M059J (cell line): ENCODE data around the gene OR10G3. TPM values are rescaled to one million over a fixed set of nuclear protein-coding genes. Genes with fewer than 3 reads are reported as not detected.
A peak's percentile ranks its signal among the peaks of the same experiment; 100 is the strongest.
"Not testable (repeated sequence)": the region's sequence is repeated elsewhere in the genome, so short reads cannot be mapped to it uniquely, and the experiment has no call there.

Experiments used
- DNase-seq: peaks from one replicate; pipeline ENCODE4 v3.0.0-alpha.2; 2012; ENCODE audit warnings: low read depth
- total RNA-seq: library from RNA; depleted of rRNA; stranded (reverse); fragments of >200 nt; shearing (Covaris generic); gene quantifications from 2 replicates; pipeline ENCODE4 v1.2.3, GENCODE V29; 2014; rRNA removed

The OR10G3 gene, protein sequence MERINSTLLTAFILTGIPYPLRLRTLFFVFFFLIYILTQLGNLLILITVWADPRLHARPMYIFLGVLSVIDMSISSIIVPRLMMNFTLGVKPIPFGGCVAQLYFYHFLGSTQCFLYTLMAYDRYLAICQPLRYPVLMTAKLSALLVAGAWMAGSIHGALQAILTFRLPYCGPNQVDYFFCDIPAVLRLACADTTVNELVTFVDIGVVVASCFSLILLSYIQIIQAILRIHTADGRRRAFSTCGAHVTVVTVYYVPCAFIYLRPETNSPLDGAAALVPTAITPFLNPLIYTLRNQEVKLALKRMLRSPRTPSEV
- not detected in 2 replicates for total RNA-seq

DNA sequence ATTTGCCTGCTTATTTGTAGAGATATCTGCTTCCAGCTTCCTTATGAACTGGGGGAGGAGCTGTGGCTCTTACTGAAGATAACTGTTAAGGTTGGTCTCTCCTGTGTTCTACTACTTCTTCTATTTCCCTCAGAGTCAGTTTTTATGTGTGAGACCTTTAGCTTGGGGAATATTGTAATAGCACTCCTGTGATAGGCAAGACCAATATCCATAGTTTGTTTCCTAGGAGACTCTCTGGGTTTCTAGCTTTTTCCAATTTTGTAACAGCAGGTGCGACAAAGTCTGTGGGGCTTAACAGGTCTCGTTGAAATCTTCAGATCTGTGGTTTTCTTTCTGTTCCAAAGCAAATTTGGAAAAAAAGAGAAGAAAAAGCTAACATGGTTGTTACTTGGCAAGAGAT is at the start of gene OR10G3:
Gene OR10G3 (minus strand): TSS at position 101 of the 400 bp plus-strand sequence. CDS start 9,332 bp downstream, outside the sequence.
- DNase-seq, result no peak

DNA sequence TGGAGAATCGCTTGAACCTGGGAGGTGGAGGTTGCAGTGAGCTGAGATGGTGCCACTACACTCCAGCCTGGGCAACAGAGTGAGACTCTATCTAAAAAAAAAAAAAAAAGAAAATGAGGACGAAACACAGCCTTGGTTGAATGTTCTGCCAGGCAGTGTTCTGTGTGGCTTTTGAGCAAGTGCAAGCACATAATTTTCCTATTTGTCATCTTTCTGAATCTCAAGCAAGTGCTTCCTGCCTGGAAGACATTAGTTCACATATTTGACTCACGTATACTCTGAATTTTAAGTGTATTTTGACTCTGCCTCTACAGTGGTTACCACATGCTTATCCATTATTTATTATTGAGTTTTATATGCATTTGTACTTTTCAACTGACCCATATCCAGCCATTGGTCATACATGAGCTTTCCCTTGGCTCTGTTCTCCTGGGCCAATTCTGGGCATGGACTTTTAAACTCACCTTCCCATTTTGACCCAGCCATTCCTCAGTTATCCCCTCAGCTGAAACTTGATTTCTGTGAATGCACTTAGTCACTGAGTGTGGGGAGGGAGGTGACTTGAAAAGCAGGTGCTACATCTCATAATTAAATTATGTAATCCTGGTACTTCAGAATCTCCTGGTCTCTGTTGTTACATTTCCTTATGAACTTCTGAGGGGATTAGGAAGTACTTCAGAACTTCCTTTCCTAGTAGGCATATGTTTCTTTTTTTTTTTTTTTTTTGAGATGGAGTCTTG is 46.8 kb upstream of the OR10G3 start:
- peak; percentile 3 for DNase-seq

DNA sequence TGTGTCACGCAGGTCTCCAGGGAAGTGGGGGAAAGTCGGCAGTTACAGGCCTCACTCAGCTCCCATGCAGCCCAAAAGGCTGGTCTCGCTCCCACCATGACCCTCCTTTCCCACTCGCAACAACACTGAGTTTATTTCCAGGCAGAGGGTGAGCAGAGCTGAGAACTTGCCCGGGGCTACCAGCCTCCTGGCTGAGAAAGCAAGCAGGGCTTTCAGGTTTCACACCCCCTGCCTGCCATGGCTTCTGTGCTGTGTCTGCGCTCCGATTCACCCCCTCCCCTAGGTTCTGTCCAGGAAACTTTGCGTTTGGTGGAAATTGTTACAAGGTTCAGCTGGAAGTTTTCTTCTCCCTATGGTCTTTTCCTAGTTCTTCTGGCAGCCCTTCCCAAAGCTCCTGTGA is 37.7 kb upstream of the OR10G3 start:
- DNase-seq, result no peak

DNA sequence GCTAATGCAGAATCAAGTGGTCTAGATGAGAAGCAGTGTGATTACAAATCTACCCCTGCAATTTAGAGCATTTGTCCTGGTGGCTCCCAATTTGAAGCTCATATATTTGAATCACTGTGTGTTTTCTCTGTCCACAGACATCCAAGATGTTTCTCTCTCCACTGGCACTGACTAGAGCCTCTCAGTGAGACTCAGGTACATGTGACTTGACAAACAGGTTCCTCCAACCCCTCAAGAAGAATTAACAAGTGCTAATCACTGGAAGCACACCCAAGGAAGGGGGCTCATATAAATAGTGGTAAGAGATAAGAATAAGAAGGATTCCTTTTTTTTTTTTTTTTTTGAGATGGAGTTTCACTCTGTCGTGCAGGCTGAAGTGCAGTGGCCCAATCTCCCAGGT is 34.4 kb upstream of the OR10G3 start:
- DNase-seq, result no peak

DNA sequence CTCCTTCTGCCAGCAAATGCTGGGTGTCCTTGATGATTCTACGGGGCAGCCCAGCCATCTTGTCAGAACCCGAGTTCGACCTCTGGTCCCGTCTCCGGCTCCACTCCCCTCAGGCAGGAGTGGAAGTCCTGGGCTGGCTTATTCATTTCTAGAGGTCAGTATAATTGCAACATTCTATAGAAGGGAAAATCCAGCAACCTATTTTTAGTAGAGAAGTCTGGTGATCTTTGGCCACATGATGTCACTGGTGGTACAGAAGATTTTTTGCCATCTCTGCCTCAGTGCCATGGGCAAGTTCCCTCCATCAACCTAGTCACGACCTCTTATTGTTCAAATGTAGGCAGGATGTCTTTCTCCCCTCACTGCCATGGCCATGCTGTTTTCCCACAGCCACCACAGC is 32.4 kb upstream of the OR10G3 start:
- DNase-seq, result no peak

DNA sequence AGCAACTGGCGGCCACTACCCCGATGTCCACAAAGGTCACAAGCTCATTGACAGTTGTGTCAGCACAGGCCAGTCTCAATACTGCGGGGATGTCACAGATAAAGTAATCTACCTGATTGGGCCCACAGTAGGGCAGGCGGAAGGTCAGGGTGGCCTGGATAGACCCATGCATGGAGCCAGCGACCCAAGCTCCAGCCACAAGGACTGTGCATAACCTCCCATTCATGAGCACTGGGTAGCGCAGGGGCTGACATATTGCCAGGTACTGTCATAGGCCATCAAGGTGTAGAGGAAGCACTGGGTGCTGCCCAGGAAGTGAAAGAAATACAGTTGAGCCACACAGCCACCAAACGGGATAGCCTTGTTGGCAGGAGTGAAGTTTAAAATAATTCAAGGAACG is 22.3 kb upstream of the OR10G3 start:
- not testable (repeated sequence) for DNase-seq

DNA sequence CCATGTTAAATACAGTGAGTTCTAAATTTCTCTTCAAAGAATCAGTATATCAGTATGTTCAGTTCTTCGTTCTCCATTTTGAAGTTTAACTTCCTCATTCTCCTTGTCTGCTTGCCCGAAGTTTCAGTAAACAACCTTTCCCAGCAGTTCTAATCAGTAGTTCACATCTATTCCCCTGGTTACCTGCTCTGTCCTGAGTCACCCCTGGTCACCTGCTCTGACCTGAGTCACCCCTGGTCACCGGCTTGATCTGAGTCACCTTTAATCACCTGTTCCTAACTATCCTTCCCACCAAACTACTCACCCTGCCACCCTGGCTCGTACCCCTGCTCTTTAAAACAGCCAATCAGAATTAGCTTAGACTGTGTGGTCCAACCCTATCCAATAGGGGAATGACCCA is 9.4 kb upstream of the OR10G3 start:
- no peak for DNase-seq

DNA sequence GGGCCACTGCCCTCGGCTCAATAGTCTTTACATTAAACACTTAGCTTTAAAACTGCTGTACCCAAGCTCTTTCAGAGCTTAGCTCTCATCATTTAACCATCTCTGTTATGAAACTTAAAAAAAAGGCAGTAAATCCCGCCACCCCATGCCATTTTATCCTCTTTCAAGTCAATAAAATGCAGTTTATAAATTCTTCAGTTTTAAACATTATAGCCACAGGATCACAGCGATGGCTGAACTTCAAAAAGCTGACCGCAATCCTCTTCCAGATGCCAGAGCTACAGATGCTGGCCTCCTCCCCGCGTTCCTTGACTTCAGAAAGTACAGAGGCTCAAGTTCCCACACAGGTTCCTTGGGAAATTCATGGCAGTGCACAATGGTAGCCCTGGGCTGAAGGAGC is 4.2 kb downstream of the OR10G3 start:
- DNase-seq, result no peak

DNA sequence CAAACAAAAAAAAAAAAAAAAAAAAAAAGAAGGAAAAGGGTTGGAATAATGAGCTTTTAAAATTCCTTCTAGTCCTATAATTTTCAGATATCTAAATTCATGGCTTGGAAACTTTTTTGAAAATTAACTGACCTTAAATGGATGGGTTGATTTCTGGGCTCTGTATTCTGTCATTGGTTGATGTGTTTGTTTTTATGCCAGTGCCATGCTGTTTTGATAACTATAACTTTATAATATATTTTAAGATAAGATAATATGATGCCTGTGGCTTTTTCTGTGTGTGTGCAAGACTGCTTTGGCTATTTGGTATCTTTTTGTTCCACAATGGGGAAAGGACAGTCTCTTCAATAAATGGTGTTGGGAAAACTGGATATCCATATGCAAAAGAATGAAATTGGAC is 7.3 kb downstream of the OR10G3 start:
- DNase-seq, result no peak

DNA sequence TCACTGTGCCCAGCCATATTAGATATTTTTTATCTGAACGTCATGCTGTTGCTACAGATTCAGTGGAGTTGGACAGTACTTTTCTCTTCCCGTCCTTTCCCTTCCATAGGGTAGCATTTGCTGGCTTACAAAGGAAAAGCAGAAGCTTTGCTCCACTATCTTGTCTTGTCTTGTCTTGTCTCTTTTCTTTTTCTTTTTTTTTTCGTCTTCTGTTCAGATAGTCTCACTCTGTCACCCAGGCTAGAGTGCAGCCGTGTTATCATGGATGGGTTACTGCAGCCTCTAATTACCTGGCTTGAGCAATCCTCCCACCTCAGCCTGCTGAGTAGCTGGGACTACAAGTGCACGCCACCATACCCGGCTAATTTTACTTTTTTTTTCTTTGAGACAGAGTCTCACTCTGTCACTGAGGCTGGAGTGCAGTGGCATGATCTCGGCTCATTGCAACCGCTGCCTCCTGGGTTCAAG is 21.1 kb downstream of the OR10G3 start:
- no peak for DNase-seq

DNA sequence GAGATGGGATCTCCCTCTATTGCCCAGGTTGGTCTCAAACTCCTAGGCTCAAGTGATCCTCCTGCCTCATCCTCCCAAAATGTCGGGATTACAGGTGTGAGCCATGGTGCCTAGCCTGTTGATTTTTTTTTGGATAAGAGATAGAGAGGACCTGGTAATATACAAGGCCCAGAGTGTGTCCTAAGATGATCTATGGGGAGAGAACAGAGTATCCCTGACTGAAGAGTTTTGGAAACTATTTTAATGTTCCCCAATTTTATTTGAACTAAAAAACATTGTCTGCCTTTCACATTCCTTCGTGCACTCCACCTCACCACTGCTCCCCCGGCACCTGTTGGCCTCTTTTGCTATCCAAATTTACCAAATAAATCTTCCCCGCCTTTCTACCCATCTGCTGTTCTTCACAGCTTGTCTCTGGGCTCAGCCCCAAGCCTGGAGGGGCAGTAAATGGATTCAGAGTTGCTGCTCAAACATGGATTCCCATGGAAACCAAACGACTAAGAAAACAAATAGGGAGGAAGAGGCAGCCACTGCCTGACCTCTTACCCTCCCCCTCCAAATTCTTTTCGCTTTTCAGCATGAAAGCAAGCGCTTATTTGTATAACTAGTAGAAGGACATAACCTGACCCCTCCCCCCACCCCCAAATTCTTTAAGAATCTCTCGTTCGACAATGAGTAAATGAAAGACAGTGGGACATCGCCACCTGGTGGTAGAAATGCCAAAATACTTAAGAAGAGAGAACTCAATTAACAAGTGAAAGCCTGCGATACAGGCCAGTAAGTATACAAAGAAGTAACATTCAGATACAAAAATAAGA is 22.6 kb downstream of the OR10G3 start:
- DNase-seq, result peak; percentile 85

DNA sequence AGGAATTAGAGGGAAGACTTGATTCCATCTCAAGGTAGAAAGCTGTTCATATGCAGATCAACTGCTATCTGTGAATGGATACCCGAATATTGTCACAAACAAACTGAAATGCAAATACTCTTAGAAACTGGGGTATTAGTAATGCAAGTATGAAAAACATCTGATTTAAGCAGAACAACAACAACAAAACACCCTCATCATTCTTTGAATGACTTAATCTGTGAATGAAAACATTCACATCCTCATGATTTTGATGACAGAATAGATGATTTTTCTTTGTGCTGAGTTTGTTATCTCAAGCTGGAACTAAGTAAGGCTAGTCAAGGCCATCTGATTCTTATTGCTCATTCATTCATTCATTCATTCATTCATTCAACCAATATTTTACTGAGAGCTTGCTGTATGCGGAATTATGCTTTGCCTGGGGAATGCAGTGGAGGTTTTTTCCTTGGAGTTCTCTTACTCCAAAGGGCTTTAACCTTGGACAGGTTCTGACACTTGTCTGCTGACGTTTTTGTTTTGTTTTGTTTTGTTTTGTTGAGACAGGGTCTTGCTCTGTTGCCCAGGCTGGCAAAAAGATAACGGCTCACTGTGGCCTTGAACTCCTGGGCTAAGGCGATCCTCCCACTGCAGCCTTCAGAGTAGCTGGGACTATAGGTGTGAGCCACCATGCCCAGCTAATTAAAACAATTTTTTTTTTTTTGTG is 23.3 kb downstream of the OR10G3 start:
- DNase-seq, result no peak

DNA sequence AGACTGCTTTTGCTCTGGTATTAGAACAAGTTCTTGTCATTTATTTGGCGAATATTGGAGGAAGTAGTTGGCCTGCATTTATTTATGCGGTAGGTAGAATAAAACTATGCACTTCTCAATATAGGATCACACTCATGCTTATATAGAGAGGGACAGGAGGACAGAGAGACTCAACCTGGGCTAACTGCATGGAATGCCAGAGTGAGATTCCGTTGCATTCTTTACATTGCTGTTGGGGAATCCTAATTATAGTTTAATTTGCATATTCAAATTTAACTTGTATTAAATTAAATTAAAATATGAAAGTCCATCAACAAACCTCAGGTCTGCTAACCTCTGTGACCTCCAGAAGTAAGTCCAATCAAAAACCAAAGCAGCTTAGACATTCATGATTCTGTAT is 26.6 kb downstream of the OR10G3 start:
- no peak for DNase-seq

DNA sequence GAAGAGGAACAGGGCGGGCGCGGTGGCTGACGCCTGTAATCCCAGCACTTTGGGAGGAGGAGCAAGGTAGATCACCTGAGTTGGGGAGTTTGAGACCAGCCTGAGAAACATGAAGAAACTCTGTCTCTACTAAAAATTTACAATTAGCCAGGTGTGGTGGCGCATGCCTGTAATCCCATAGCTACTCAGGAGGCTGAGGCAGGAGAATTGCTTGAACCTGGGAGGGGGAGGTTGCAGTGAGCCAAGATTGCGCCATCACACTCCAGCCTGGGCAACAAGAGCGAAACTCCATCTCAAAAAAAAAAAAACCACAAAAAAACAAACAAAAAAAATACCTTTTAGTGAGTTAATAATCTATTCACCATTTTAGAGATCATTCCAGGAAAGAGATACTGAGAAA is 35.3 kb downstream of the OR10G3 start:
- DNase-seq, result not testable (repeated sequence)

DNA sequence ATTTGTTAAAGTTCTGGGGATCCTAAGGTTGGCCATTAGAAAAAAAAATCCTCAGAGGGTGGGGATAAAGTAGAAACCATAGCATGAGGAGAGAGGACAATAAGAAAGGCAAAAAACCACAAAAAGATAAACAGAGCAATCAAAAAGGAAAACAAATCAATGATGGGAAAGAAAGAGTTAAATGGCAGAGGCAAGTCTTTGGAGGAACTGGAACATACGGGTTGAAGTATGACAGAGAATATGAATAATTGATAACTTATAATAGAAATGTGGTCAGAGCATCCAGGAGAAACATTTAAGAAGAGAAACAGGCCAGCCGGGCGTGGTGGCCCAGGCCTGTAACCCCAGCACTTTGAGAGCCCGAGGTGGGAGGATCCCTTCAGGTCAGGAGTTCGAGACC is 35.9 kb downstream of the OR10G3 start:
- DNase-seq, result no peak

DNA sequence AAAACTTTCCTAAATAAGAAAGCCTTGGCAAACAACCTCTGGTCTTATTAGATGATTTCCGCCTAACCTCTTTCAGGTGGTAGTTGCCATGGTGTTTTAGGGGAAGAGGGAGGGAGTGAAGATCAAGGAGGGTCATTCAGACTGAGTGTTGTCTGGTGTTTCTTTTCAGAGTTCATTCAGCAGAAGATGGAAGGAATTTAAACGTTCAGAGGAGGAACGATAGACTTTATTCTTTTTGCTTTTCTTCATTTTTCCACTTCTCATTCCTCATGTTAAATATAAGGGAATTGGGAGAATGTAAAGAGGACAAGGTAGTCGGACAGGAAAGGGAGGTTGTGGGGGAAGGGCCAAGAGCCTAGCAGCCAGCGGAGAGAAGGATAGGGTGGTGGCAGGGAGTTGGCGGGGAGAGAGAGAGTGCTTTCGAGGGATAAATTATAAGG is 36.3 kb downstream of the OR10G3 start:
- no peak for DNase-seq

DNA sequence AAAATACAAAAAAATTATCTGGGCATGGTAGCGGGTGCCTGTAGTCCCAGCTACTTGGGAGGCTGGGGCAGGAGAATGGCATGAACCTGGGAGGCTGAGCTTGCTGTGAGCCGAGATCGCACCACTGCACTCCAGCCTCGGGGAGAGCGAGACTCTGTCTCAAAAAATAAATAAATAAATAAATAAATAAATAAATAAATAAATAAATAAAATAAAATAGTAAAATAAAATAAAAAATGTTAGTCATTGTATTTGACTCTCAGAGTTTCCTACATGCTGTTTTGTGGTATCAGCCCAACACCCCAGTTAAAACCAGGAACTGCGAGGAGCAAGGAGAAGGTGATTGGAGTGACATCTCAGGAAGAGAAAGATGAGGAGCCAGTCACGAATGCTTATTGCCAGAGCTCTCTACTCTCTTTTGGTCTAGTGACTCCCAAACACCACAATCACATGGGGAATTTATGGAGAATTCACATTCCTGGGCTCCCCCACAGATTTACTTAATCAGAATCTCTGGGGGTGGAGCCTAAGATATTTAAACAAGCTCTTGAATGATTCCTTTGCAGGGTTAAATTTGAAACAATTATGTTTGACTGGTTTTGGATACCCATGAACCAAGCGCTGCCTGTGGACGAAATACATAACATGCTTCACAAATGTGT is 38.3 kb downstream of the OR10G3 start:
- DNase-seq, result no peak

DNA sequence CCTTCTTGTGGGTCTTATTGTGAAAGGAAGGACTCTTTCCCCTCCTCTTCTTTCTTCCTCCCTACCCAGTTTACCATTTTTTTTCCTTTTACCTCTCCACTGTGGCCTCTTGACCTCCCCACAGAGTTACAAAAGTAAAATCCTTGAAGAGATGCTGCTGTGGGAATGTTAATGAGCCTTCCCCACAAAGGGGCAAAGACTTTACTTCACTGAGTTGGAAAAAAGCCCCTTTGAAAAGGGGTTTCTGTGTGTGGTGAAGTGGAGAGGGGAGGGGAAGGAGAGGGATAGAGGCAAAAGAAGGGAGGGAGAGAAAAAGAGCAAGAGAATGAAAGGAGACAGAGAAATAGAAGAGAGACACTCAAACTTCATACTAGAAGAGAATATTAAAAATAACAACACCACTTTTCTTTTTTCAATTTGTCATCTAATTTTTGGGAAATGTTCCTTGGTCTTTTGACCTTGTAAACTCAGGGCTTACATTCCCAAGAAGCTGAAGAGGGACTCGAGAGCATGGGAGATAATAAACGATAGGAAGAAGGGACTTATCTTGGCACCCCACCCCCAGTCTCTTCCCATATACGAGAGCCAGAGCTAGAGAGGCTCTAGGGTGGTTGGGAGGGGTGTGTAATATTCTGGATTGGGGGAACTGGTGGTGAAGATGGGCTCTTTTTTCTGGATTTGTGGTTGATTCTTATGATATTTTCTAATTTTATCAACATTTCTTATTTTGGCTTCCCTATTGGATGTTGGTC is 40.5 kb downstream of the OR10G3 start:
- no peak for DNase-seq

DNA sequence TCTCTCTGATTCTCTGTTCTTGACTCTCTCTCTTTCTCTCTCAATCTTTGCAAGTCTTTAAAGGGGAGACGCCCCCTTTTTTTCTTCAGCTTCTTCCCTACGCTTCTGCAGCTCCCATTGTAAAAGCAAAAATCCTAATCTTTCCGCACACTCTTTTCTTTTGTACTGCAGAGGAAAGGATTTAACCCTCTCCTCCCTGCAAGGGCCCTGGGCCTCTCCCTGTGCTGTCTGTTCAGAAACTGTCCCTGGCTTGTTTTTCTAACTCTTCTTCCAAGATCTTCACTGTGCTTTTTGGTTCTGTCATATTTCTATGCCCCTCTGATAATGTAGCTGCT is 42.8 kb downstream of the OR10G3 start:
- no peak for DNase-seq

DNA sequence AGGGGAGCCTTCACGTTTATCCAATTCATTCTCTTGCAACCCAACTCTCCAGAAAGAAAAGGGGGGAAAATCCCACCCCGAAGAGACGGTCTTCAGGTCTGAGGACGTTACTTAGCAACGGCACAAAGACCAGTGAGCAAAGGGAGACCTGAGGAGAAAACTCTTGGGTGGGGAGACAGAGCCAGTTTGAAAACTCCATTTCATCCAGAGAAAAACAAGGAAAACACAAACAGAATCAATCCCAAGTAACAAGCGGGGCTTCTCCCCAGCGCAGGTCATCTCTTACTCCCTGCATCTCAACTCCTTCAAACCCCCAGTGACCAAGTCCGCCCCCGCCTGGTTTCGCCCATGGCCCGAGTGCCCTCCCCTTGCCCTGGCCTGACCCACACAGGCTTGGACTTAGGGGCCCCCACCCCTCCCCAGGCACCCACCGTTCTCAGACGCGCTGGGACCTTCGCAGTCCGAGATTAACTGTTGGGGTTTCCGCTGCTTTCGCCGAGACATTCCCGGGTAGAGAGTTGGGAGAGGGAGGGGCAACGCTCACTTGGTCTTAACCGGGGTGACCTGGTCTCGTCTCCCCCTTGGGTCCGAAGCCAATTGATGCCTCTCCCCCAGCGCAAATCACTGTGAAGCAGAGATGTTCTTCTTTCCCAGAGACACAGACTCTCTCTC is 43.3 kb downstream of the OR10G3 start:
- DNase-seq, result no peak
